Lung (tissue), 12 donors: ENCODE results near the gene ACY1. TPM values are rescaled to one million over a fixed set of nuclear protein-coding genes. Genes with fewer than 3 reads are reported as not detected.

Source experiments
- ATAC-seq: fragments of 200-7000 bp; cut with Tn5 transposase; one replicate; pipeline ENCODE4 v1.9.1; 2020; ENCODE audit warnings: moderate number of reproducible peaks; ENCODE audit not compliant: insufficient read depth, low FRiP score
- DNase-seq, 3 donors: peaks; one replicate each; pipeline ENCODE4 v3.0.0-alpha.2; 2013 to 2017
- H3K27ac ChIP-seq, 2 donors: one replicate each; pipeline ENCODE4 v1.5.1; 2013; ENCODE audit warnings: mild to moderate bottlenecking in 2 of 2, moderate library complexity in 2 of 2, control low read depth in 1 of 2, inconsistent platforms in 1 of 2, low read depth in 1 of 2, low read length in 1 of 2
- H3K27me3 ChIP-seq, 3 donors: one replicate each; pipeline ENCODE4 v1.5.1; 2013; ENCODE audit warnings: low read length in 2 of 3; ENCODE audit not compliant: control insufficient read depth in 3 of 3, insufficient read depth in 3 of 3
- H3K36me3 ChIP-seq, 4 donors: one replicate each; pipeline ENCODE4 v1.5.1; 2013; ENCODE audit warnings: low read length in 4 of 4, mild to moderate bottlenecking in 1 of 4, moderate library complexity in 1 of 4; ENCODE audit not compliant: control insufficient read depth in 4 of 4, insufficient read depth in 4 of 4
- H3K4me1 ChIP-seq, 5 donors: one replicate each; pipeline ENCODE4 v1.5.1; 2013; ENCODE audit warnings: low read length in 5 of 5, mild to moderate bottlenecking in 2 of 5, moderate library complexity in 1 of 5; ENCODE audit not compliant: control insufficient read depth in 5 of 5, insufficient read depth in 5 of 5
- H3K4me3 ChIP-seq: one replicate; pipeline ENCODE4 v1.5.1; 2013; ENCODE audit warnings: mild to moderate bottlenecking, control low read depth, moderate library complexity
- H3K9ac ChIP-seq, 2 donors: one replicate each; pipeline ENCODE4 v1.5.1; 2013; ENCODE audit warnings: low read length in 2 of 2, control low read depth in 1 of 2; ENCODE audit not compliant: insufficient read depth in 1 of 2
- H3K9me3 ChIP-seq, 4 donors: one replicate each; pipeline ENCODE4 v1.5.1; 2013; ENCODE audit warnings: low read length in 3 of 4, mild to moderate bottlenecking in 1 of 4, moderate library complexity in 1 of 4; ENCODE audit not compliant: control insufficient read depth in 4 of 4, insufficient read depth in 3 of 4
- WGBS, 2 donors: extraction: QIAGEN DNeasy Blood & Tissue Kit; methylation state at CpG; one replicate each; pipeline ENCODE4 v1.1.7; 2013; 5-methylcytosine and 5-hydroxymethylcytosine counted together
- polyA plus RNA-seq, 2 donors: library from polyadenylated mRNA; stranded (reverse); fragments of 200-250 nt; gene quantifications; one replicate each; pipeline ENCODE4 v1.2.1, GENCODE V29; 2013
- total RNA-seq, 2 donors: library from RNA; depleted of rRNA in 1 of 2; stranded (reverse); fragments of >200 nt in 1 of 2; gene quantifications; one replicate each; pipeline ENCODE4 v1.2.1, GENCODE V29; 2014 to 2021
- TF ChIP-seq, protein P1 (sequence below): IDR thresholded peaks from 2 replicates; pipeline ENCODE4 v1.5.1; 2012; ENCODE audit warnings: mild to moderate bottlenecking; ENCODE audit errors: control extremely low read depth, extremely low read depth
- donor health status: control.
- donor health status: control.
- donor health status: Bipolar disorder and iron deficiency.
- donor health status: healthy.
- donor health status: DM: yes; HTN: yes; CAD: no.

The ACY1 gene
- total and polyA plus RNA-seq, 4 donors, result 19.6 to 52.6 (median 39.0) TPM

DNA sequence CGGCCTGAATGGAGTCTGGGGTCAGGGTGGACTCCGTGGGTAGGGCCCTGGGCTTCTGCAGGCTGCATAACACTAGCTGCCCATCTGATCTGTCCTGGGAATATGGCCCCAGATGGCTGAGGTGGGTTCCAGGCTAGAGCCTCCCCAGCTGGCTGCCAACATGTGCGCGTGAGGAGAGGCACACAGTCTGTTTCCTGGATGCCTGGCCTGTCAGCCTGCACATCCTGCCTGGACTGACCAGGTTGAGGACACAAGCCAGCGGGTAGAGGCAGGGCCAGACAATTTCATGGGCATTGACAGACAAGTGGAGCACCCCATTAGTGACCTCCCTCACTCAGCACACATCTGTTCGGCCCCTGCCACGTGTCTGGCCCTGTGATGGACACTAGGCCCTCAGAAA, 42.1 kb downstream of the ACY1 start:
- TF ChIP-seq, protein P1, sequence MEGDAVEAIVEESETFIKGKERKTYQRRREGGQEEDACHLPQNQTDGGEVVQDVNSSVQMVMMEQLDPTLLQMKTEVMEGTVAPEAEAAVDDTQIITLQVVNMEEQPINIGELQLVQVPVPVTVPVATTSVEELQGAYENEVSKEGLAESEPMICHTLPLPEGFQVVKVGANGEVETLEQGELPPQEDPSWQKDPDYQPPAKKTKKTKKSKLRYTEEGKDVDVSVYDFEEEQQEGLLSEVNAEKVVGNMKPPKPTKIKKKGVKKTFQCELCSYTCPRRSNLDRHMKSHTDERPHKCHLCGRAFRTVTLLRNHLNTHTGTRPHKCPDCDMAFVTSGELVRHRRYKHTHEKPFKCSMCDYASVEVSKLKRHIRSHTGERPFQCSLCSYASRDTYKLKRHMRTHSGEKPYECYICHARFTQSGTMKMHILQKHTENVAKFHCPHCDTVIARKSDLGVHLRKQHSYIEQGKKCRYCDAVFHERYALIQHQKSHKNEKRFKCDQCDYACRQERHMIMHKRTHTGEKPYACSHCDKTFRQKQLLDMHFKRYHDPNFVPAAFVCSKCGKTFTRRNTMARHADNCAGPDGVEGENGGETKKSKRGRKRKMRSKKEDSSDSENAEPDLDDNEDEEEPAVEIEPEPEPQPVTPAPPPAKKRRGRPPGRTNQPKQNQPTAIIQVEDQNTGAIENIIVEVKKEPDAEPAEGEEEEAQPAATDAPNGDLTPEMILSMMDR, result no peak
- Histone ChIP-seq H3K9me3 (no peaks in the 10 kb centered on the region), H3K9ac (no peak overlapping the region), H3K4me1 (peaks cover 0 to 33% (median 12%) of the 10 kb centered on the region in 5 donors), H3K36me3 (no peaks in the 10 kb centered on the region), H3K27ac (peak overlapping the region; percentile 65 to 92), H3K27me3 (no peaks in the 10 kb centered on the region), H3K4me3 (no peak overlapping the region)
- 65 to 81% methylated on average over 7 of the region's 7 CpGs for WGBS, 2 donors
- no peak for DNase-seq
- ATAC-seq, result no peak

DNA sequence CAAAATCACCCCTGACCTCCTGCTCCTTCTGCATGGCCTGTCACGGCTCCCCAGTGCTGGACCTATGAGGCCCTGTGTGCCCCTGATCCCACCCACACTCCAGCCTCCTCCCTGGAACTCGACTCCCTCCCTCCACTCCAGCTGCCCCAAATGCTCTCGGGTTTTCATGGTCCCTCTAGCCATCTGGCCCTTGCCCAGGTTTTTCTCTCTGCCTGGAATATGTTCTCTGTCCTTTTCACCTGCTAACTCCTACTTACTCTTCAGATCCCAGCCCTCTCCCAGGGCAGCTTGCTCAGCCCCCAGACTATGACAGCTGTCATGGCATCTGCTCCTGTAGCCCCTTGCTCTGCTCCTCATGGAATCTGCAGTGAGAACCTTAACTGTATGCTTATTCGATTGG, 42.7 kb downstream of the ACY1 start:
- DNase-seq, result no peak
- TF ChIP-seq, protein P1, result no peak
- Histone ChIP-seq H3K27ac (peak overlapping the region; percentile 29 to 65), H3K27me3 (no peaks in the 10 kb centered on the region), H3K4me1 (peaks cover 0 to 30% (median 12%) of the 10 kb centered on the region in 5 donors), H3K9ac (no peak overlapping the region), H3K4me3 (no peak overlapping the region), H3K36me3 (no peaks in the 10 kb centered on the region), H3K9me3 (no peaks in the 10 kb centered on the region)
- no peak for ATAC-seq
- WGBS, 2 donors, result 65 to 88% methylated on average over 4 of the region's 4 CpGs

- ATAC-seq, result no peak
- Histone ChIP-seq H3K27ac (peak overlapping the region in 1 of 2 donors; percentile 43), H3K9me3 (no peaks in the 10 kb centered on the region), H3K4me3 (no peak overlapping the region), H3K27me3 (no peaks in the 10 kb centered on the region), H3K36me3 (no peaks in the 10 kb centered on the region), H3K4me1 (peaks cover 0 to 14% (median 0%) of the 10 kb centered on the region in 5 donors), H3K9ac (no peak overlapping the region)
- TF ChIP-seq, protein P1, result no peak
- WGBS, 2 donors, result 82 to 89% methylated on average over 12 of the region's 12 CpGs
- no peak for DNase-seq
These were observed 45.2 kb downstream of the ACY1 start for GRCh38 chr3:52028572-52028971.

- TF ChIP-seq, protein P1, result no peak
- 90 to 92% methylated on average over 9 of the region's 9 CpGs for WGBS, 2 donors
- H3K9me3 ChIP-seq, result no peaks in the 10 kb centered on the region
- no peaks in the 10 kb centered on the region for H3K36me3 ChIP-seq
- H3K4me1 ChIP-seq, result peaks cover 0 to 10% (median 0%) of the 10 kb centered on the region in 5 donors
- peak overlapping the region in 1 of 2 donors; percentile 34 for H3K27ac ChIP-seq
- no peak for DNase-seq
- H3K9ac ChIP-seq, result no peak overlapping the region
- ATAC-seq, result no peak
- no peak overlapping the region for H3K4me3 ChIP-seq
- H3K27me3 ChIP-seq, result no peaks in the 10 kb centered on the region
These were observed 45.7 kb downstream of the ACY1 start for GRCh38 chr3:52029053-52029452.
